HTERT RPE-1 (cell line): Measurements from ENCODE around the gene NCKAP5.

Source experiments
- in situ Hi-C: fragments of 300-500 bp; cut with MboI; formaldehyde crosslinking; loops from 4 replicates; pipeline ENCODE4 v1.14.3; 2020; ENCODE audit warnings: low sequenced_read_pairs

Gene NCKAP5

DNA sequence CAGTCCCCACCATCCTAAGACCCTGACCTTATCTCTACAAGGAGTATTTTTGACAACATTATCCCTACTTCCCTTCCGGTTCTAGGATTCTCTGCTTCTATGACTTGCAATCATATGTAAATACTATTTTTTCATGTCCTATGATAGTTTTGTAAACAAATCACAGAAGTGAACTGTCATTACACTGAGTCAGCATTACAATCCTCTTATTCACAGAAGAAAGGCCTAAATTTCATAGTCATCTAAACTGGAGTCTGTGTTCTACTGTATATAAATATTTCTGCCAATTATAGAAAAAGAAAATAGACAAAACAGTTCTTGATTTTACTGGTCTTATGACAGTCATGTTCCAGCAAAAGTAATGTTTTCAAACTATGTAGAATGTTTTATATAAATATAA lies 265.1 kb downstream of the NCKAP5 start:
- in situ Hi-C loops: no loop called here

DNA sequence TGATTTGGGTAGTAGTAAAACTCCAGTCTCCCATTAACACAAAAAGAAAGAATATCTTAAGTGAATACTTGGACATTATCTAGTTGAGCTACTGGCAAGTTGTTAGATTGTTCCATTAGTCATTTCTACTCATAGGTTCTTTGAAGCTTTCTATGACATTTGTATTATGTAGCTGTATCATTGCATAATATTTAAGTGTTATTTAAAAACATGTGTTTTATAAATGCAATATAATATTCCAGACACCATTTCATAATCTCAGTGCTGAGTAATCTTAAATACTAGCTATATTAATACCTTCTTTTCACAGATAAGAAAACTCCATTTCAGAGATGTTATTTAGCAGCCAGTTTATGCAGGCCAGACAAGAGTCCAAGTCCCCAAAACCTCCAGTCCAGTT lies 271.9 kb downstream of the NCKAP5 start:
- in situ Hi-C loops: no loop called here

DNA sequence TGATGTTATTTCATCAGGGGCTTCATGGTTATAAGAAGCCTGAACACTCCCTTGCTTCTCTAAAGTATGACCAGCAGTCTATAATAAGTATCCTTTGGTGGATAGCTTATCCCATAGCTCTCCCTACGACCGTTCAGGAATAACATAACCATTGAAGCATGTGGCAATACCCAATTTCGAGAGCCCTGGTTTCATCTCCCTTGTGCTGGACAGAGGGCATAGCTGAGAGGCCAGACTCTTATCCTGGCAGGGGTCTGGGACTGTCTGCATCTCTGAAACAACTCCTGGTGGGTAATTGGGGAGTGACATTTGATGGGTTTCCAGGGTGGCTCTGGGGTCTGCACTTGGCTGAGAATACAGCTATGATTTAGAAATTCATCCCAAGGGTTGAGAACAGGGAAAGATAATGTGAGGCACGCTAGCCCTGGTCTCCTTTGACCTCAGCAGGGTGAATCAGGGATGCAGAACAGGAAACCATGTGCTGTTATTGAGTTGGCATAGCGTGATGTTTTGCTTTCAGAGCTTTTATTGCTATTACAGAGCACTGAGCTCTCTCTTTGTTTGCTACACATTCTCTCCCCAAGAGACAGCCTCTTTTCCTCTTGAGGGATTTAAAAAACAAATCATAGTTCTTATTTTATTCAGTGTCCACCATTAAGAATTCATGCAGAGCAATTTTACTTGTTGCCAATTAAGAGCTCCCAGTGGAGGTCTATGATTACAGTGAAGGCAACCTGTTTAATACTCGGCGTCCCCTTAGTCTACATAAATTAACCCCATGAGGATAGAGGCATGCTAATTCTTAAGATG lies 274.5 kb downstream of the NCKAP5 start:
- in situ Hi-C loops: no loop called here

DNA sequence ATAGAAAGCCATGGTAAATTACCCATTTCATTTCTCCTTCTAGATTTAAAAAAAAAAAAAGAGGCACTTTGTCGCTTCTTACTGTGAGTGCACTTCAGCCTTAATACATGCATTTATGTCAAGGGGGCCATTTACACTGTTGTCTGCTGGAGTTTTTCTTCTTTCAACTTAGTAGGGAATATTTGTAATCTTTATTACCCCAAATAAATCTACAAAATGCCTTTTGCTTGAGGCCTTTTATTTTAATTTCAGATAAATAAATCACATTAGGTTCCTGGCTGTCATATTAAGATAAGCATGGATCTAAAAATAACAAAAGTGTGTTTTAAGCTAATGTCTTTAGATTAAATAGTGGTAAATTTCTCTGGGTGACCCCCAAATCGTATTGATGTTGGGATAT lies 276.0 kb downstream of the NCKAP5 start:
- in situ Hi-C loops: no loop called here

DNA sequence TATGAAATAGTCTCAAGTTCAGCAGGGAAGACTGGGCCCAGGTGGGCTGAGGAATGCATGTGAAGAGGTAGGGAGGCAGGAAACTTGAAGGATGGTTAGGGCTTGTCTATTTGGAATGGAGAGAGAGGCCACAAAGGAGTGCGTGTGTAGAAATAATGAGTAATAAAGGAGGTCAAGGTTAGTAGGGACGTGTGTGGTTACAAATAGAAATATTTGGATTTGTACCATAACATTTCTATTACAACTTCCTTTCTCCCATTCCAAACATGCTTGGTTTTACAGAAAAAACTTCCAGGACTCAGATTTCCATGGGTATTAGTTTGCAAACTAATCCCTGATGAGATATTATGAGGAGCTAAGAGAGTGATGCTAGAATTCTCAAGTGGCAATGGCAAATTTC lies 280.6 kb downstream of the NCKAP5 start:
- in situ Hi-C loops: no loop called here

DNA sequence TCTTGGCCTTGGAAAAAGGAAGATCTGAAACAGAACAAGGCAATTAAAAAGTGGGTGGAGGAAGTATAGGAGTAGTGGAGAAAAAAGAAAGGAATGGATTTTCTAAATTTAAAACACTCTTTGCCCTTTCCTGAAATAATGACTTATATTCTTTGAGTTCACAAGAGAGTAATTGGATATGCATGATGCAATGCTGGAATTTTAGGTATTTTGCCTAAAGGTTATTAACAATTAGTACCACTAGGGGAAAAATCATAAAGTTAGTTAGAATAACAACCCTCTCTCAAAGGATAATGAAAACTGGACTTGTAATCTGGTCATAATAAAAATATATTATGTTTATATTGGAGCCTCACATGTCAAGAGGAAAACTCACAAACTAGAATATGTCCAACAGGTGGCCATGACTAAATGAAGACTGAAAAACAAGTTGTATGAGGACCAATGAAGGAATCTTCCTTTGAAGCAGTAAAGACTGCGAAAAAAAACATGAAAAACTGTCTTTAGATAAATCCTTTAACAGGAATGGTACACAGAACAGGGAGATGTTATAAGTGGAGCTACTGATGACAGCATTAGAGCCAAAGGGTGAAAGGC lies 281.8 kb downstream of the NCKAP5 start:
- in situ Hi-C loops: no loop called here

DNA sequence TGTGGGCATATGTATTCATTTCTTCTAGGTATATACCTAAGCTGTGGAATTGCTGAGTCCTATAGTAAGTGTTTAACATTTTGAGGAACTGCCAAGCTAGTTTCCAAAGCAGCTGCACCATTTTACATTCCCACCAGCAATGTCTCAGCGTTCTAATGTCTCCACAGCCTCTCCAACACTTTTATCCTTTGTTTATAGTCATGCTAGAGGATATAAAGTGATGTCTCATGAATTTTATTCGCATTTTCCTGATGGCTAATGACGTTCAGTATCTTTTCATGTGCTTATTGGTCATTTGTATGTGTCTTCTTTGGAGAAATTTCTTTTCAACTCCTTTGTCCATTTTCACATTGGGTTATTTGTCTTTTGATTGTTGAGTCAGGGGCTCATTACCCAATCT lies 295.2 kb downstream of the NCKAP5 start:
- in situ Hi-C loops: no loop called here

DNA sequence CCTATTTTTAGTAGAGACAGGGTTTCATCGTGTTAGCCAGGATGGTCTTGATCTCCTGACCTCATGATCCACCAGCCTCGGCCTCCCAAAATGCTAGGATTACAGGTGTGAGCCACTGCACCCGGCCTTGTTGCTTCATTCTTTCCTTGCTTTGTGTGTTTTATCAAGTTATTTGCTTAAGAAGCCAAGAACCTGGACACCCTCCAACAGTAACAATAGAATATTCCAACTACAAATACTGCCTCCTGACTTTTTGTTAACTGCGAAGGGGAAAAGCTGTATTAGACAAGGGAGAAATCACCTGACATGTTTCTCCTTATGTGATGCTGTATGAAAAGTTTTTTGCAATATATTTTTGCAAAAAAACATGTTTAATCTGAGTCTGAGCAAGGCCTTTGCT lies 297.2 kb downstream of the NCKAP5 start:
- in situ Hi-C loops: no loop called here

DNA sequence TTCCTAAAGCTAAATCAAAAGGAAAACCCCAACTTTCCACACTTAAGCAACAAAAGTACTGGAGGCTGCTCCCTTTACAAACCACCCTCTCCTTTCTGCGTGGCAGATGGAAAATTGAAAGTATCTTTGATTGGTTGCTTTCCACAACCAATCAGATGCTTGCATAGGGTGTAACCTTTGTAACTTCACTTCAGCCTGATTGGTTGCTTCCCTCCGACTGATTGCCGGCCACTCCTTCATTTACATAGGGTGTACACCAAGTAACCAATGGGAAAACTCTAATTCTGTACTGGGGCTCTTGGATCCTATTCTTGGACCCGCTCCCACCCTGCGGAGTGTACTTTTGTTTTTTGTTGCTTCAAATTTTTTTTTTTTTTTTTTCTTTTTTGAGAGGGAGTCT lies 297.7 kb downstream of the NCKAP5 start:
- in situ Hi-C loops: no loop called here

DNA sequence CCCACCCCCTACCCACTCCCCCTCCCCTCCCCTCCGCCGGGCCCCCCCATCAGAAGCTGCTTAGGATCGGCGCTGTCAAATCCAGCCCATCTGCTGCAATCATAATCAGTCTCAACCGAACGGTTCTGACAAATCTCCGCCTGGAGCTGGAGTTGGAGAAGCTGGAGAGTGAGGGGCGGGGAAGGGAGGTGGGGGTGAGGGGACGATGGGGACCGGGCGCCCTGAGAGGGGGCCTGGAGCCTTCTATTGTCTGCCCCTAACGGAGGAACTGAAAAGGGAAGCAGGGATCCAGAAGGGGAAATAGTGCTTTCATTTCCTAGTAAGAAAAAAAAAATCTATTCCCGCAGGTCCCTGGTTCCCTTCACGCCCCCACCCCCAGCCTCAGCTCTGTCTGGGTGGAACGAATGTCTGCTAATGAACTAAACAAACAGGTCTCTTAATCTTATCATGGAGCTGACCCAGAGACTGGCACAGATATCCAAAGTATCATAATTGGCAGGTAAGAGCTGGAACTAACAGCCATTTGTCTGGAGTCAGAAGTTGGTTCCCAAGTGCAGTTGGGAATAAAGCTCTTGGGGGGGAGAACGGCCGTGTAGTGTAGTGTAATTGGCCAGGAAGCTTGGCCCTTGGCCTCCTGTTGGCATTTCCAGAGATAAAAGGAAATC lies 301.2 kb downstream of the NCKAP5 start:
- in situ Hi-C loops: no loop called here

DNA sequence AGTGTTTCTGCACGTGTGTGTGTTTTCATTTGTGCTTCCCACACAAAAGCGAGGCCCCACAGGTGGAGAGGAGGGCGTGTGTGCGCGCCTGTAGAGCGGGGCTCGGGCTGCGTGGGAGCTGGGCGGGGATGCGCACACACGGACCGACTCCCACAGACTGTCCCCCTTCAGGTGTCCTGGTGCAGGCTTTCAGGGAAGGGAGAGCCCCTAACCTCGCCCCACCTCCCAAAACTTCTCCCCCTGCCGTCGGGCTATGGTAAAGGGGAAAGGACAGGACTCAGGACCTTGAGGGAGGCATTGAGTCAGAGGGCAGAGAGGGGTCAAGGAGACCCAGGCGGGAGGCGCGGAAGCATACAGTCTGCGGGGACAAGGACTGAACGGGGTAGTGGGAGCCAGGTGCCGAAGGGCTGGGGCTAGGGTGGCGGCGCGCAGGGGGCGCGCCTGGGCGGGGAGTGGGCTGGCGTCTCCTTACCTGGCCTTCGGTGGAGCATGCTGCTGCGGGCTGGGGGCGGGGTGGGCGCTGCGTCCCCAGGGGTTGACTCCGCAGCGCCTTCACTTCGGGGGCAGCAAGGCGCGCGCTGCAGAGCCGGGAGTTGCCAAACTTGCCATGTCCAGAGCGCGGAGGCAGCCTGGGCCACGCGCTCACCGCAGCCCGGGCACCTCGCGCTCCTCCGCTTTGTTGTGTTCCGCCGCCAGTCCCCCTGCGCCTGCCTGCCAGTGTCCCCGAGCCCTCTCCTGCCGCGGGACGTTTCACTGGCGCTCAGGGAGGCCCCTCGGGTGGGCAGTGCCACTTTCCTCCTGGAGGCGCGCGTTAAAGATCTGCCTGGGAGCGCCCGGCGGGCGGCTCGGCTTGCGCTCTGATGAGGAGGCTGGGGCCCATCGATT lies 302.0 kb downstream of the NCKAP5 start:
- in situ Hi-C loops: no loop called here

DNA sequence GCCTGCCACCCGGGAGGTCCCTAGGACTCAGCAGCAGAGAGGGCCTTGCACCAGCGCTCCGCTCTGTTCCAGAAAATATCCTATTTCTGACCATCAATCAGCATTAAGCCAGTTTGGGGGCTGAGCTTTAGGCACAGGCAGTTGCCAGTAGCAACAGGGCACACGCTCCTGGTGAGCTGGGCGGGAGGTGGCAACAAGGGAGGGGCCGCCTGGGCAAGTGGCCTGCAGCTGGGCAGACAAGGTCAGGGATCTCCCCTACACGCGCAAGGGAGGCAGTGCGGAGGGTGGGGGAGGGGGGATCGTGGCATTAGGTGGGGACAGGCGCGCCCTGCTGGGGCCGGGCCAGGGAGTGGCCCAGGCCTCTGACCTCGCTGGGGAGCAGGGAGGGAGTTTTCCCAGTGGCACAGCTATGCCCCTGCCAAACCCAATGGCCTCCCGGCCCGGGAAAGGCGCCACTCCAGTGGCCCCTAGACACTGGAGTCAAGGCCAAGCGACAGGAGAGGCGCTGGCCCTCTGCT lies 302.8 kb downstream of the NCKAP5 start:
- in situ Hi-C loops: no loop called here

DNA sequence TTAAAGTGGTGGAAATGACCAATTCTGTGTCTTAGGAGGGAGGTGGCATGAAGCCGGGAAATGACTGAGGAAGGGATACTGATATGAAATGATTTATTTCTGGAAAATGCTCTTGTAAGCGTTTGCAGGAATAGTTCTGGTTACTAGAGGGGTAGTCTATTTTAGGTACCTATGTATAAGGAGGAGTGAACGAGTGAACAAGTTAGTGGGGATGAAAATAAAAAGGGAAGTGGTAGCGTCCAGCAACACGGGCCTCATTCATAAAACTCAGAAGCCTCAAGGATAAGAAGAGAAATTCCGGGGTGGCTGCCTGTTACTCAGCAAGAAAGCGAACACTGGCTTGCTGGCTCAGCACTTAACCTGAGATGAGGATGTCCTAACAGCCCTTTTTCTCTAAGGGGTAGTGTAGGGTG lies 303.3 kb downstream of the NCKAP5 start:
- in situ Hi-C loops: no loop called here

DNA sequence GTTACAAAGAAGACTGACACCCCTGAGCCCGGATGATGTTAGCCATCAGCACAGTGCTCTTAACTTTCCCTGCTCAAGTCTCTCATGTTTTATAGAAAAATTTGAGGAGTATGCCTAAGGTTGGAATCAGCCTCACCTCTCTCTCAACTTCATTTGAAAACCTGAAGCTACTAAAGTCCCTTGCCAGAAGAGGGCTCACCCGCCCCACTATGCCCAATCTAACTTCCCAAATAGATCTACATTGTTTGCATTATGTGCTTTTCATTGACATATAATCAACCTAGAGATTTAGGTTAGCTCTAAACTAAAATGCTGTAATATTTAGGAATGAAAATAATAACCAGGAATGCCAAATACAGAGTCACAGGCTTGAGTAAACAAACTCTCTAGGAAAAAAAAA lies 305.4 kb downstream of the NCKAP5 start:
- in situ Hi-C loops: no loop called here

DNA sequence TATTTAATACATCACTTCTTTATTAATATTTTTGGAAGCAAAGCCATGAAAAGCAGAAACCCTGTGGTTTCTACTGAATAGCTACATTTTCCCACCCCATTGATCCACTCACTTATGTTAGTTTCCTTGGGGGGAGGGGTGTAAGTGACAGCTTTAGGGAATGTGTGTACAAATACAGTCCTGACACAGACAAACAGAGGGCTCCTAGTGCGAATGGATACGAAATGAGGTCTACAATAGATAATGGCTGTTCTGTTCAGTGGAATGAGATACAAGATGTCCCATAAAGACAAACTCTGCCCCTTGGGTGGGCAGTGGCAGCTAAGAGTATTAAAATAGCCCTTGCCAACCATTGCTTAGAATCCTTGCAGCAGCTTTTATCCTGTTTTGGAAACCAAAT lies 312.9 kb downstream of the NCKAP5 start:
- in situ Hi-C loops: no loop called here

DNA sequence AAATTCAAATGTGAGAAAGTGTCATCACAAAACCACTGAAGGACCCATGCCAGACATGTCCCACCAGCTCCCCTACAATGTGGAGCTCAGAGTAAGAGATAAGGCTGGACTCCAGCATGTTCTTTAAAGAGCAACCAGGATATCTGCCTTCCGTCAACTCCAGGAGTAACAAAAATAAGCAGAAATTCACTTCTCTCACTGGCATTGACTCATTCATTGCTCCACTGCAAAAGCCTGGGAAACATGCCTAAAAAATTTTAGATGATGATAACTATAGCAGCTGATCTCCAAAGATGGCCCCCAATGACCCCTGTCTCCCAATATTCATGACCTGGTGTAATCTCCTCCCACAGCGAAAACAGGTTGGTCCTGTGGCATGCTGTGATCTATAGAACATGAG lies 314.5 kb downstream of the NCKAP5 start:
- in situ Hi-C loops: no loop called here

DNA sequence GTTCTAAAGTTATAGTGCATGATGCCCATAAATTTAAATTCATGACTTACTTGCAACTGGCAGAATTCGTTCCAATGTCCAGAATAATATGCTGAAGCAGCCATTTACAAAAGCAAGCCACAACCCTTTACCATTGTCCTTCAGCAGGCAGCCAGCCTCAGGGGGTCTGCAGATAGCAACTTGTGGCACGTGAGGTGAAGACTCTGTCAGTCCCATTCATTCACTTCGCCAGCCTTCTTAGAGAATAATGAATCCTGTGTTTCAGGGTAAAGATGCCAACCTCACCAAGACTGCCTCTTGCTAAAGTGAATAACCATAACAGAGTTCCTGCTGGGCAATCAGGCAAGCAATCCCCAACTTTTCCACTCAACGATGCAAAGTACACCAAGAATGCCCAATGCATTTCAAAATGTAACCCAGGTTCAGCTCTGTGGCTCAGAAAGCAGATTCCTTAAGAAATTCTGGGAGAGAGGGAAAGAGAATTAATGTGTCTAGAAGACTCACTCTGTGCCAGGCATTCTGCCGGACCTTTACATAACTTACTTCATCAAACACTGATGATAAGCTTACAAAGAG lies 315.4 kb downstream of the NCKAP5 start:
- in situ Hi-C loops: no loop called here

DNA sequence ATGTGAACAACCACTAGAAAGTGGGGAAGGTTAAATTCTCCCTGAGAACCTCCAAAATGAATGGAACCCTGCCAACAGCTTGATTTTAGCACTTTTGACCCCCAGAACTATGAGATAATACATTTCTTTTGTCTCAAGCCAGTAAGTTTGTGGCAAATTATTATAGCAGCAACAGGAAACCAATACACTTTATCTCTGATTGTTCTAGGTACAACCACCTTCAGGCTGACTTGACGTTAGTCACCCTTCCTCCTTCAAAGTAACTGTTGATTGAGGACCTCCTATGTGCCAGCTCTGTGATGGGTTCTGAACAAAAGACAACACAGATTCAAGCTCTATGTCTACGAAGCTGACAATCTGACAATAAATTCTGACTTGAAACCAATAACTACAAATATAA lies 318.9 kb downstream of the NCKAP5 start:
- in situ Hi-C loops: no loop called here

DNA sequence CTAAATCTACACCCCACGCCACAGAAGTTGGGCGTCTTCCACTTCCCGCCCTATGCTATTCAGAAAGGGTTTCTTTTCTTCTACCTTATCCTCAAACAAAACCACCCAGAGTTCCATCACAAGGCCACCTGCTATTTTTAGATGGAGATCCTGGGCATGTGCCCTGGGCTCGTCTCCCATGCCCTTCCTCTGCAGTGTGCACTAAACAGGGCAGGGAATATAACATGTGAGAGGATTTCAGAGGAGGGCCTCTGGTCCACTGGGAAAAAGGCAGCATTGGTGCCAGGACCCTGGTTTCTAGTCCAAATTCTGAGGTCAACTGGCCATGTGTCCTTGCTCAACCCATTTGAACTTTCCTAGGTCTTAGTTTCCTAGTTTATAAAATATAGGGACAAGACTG lies 320.0 kb downstream of the NCKAP5 start:
- in situ Hi-C loops: no loop called here

DNA sequence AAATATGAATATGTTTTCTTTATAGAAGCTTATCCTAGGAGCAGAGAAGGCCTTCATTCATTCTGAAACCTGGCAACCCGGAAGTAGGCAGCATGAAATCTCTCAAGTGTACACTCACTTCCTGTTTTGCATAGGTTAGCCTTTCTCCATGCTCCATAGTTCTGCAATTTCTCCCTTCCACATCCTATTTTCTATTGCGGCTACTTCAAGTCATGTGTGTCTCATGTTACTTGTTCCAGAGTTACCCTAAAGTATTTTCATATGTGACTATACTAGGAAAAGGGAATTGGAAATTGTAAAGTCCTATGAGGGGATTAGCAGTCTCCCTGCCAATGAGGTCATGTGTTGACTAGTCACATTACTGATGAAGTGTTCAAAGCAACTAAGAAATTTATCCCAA lies 320.6 kb downstream of the NCKAP5 start:
- in situ Hi-C loops: no loop called here

DNA sequence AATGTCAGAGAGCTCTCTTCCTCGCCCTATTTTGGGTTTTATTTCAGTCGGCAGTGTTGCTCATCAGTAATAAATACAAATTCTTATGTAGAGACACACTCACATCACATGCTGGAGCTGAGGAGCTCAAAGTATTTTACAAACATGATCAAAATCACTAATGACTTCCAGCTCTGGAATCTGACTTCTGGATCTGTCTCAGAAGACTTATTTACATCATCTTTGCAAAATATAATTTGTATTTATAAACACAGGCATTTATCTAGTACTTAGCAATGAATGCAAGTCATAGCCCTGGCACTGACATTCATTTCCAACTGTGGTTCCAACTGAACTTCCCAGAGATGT lies 327.1 kb downstream of the NCKAP5 start:
- in situ Hi-C loops: no loop called here
